Effector CD8-positive, alpha-beta T cell (primary cell): ENCODE measurements around the gene AXDND1.

Experiments
- DNase-seq: peaks from one replicate; lab custom pipeline; 2025; lab: John Stamatoyannopoulos, UW

The AXDND1 gene

DNA sequence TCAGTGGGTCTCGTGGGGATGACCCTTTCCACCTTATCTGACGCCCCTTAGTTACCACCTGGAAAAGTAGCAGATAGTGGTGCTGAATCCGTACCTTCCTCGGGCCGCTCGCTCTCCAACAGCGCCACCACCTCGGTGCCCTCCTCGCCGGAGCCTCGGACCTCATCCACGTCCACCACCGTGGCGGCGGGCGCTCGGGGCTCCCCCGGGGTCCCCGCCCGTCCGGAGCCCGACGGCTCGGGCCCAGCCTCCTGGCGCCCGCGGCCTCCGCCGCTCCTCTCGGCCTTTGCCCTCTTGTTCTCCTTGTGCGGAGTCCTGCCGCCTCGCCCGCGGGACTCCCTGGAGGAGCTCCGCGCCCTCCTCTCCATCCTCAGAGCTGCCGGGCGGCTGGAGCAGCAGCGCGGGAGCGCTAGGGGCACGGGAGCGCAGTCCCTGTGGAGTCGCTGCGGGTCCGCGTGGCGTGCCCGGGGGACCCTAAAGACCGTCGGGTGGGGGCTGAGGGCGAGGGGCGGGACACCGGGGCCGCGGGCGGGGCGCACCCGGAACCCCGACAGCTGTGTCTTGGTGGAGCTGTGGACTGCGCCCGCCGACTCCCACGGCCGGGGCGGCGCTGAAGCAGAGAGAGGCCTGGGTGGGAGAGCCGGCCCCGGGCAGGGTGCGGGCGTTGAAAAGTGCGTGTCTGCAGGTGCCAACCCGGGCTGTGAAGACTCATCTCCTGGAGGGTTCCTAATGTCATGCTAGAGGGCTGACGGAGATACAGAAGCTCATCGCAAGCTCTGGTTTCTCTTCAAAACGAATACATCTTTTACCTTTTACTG, 209.9 kb downstream of the AXDND1 start, which contains the start of gene NPHS2:
Gene NPHS2 (minus strand): TSS at position 452 of the 818 bp plus-strand sequence. CDS start 84 bp downstream, at position 368.
- DNase-seq = no peak

DNA sequence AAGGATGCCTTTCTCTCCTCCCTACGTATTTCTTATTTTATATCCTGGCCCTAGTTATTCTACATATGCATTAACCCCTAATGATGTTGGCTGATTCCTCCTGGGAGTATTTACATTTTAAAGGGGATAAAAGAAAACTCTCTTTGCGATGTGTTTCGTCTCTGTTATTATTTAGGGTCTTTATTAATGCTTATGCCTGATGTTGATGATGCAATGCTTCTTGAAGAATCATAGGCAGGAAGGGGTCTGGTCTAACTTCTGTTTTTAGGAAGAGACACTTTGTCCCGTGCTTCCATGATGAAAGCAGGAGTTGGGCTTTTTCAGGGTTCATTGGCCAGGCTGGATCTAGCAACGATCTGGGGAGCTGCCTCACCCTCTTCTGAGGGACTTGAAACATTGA, 210.7 kb downstream of the AXDND1 start:
- no peak for DNase-seq

DNA sequence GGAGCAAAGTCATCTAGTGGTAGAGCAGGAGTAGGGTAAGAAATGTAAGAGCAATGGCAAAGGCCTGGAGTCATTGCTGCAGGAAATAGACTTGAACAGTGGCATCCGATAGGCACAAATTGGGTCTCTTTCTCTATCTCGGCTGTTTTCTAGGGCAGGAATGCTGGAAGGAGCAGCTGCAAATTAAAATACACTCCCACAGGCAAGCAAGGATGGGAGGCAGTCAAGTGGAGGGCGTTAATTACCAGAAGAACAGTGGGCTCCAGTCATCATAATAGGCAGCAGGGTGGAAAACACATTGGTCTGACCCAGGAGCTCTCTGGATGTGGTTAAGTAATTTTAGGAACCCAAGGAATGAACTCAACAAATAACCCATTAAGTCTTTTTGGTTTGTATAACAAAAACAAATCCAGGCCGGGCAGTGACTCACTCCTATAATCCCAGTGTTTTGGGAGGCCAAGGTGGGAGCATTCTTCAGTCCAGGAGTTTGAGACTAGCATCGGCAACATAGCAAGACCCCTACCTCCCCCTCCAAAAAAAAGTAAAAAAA, 218.1 kb downstream of the AXDND1 start:
- DNase-seq = no peak

DNA sequence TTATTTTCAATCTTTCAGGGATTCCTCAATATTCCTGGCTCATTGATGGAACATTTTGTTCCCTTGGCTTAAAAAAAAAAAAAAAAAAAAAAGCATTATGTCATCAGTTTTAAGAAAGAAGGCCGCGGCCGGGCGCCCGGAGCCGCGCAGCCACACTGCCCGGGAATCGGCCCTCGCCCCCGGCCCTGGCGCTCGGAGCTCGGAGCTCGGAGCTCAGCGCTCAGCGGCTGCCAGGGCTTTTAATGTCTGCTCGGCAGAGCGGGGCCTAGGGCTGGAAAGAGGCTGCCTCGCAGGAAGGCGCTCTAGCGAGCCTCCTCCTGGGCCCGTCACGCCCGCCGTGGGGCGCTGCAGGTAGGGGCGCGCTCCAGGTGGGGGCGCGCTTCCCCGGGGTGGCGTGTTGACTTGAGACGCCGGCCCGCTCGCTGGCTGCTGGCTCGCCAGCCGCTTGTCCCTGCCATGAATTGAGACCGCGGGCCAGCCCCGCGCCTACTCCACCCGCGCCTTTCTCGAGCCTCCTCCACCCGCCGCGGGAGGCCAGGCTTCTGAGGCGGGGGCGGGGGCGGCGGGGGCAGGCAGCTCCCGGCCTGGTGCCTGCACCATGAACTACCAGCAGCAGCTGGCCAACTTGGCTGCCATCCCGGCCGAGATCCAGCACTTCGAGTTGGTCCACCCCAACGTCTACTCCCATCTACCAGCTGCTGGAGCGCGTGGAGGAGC, 220.5 kb downstream of the AXDND1 start:
- DNase-seq = no peak

DNA sequence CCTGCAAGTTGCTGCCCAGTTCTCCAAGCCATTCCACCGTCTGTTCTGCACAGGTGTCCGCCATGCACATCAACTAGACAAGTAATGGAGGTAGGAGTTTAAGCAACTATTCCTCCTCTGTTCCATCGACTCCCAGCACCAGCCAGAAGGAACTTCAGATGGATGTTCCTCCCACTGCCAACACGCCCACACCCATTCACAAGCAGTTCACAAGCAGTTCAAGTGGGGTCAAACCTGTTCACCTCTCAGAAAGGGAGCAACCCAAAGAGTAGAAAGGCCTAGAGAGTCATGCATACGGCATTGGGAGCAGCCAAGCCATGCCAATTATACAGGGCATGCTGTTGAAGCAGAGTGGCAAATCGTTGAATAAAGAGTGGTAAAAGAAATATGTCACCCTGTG, 221.6 kb downstream of the AXDND1 start:
- DNase-seq = no peak

DNA sequence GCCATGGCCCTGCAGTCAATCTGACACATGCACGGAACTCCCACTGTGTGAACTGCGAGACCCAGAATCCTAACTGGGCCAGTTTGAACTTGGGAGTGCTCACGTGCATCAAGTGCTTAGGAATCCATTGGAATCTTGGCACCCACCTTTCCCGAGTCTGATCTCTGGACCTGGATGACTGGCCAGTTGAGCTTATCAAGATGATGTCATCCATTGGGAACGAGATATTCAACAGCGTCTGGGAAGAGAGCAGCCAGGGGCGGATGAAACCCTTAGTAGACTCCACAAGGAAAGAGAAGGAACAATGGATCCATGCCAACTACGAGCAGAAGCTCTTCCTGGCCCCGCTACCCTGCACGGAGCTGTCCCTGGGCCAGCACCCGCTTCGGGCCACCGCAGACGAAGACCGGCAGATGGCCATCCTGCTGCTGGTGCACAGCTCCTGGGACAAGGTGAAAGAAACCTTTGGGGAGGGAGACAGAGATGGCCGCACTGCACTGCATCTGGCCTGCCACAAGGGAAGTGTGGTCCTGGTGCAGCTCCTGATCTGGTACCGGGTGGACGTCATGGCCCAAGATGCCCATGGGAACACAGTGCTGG, 222.8 kb downstream of the AXDND1 start:
- no peak for DNase-seq

DNA sequence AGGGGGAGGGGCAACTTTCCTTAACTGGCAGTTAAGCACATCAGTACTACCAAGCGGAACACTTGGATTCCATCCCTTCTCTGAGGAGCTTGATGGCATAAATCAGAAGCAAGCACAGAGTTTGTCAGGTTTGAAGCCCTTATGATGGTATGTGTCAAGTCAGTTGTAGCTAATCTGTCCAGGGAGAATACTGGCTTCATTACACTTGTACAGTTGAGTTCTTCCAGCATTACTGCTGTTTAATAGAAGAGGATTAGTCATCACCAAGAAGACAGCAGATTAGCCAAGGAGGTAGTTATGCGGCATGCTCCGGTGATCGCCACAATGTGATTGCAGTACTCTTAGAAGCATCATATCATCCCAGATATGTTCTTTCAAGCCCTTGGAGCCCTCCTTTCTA, 223.7 kb downstream of the AXDND1 start:
- DNase-seq = no peak

DNA sequence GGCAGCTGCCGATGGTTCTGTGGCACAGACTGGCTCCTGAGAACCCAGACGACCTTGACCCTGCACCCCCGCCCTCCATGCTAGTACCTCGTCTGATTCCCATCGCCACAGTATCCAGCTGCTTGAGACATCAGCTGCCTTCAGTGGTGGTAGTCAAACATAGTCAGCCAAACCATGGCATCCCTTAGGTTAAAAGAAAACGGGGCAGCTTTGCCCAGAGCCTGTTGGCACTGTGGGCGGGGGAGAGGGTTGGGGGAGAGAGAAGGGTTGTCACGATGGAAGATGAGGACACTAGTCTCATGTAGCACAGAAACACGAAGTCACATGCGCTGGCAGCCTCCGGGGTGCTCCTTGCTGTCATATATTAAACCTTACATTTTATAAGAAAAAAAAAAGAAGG, 224.9 kb downstream of the AXDND1 start:
- DNase-seq = no peak

DNA sequence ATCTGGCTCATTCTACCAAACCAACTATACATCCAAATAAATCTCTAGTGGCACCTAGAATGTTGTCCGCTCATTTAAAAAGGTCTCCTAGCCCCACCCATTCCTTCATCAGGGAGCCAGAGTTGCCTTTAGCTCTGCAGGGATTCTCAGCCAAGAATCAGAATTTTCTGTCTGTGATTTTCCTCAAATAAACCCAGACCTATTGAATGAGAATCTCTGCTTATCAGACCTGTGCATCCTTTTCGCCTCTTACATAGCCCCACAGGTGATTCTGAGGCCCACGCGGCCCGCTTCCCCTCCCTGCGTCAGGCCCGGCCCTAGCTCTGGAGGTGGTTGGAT, 225.5 kb downstream of the AXDND1 start:
- DNase-seq = no peak

DNA sequence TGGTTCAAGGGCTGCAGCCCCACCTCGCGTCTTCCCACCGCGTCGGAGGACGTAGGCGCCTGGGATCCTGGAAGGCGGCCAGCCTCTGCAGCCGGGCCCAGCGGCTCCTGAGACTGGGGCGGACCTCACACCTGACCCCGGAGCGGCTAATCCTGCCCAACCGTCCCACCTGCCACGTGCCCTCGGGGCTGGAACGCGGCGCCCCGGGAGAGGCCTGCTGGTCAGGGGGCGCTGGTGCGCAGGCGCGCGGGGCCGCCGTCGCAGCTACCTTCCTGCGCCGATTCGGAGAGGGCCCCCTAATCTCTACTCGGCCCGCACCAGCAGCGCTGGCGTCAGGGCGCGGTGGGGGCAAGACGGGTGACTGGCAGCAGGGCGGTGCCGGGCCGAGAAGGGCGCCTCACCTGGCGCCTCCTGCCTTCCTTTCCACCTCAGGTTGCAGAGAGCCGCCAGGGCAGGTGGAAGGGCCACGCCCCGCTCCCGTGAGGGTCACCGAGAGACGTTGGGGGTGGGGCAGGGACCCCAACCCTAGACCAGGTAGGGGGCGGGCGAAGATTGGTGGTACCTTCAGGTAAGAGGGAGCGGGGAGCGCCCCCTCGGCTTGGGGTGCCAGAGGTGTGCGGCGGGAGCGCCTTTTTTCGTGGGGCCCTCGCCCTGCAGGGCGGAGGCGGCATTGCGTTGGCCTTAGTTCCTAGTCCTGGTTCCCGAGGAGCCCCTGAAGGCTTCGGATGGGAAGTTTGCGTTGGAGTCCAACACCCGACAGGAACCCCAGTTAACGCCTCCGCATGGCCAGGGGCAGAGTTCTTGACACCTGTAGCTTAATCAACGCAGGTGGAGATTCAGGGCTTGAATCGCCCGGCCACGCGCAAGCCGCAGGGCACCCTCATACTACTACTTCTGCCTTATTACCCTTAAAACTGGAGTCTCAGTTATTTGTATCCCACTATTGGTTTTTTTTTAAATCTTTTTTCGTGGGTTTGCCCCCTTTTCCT, 226.1 kb downstream of the AXDND1 start, which contains the start of gene TDRD5:
Gene TDRD5 (plus strand): TSS at position 241 of the 989 bp plus-strand sequence. CDS start 784 bp downstream, outside the sequence.
- DNase-seq = no peak

DNA sequence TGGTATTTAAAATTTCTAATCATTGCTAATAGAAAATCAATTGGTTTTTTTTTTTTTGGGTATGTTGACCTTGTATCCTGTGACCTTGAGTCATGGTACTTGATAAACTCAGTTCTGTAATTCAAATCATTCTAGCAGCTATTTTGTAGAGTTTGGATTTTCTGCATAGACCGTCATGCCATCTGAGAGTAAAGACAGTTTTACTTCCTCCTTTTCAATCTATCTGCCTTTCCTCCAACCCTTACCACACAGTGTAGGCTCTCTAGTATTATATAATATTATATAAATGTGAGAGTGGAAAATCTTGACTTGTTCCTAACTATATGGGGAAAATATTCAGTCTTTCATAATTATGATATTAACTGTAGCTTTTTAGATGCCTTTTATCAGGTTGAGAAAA, 232.9 kb downstream of the AXDND1 start:
- DNase-seq = no peak

DNA sequence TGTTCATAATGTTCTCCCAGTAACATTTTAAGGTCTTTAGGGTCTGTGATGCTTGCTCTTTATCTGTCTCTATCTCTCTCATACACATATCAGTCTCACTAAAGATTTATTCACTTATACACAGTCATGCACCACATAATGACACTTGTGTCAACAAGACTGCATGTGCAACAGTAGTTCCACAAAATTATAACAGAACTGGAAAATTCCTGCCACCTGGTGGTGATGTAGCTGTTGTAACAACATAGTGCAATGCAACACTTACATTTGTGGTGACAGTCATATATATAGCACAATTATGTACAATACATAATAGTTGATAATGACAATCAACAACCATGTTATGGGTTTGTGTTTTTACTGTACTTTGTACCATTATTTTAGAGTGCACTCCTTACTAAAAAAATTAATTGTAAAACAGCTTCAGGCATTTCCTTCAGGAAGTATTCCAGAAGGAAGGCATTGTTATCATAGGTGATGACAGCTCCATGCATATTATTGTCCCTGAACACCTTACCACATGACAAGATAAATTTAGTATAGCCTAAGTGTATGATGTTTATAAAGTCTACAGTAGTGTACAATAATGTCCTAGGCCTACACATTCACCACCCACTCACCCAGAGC, 234.0 kb downstream of the AXDND1 start:
- DNase-seq = no peak

DNA sequence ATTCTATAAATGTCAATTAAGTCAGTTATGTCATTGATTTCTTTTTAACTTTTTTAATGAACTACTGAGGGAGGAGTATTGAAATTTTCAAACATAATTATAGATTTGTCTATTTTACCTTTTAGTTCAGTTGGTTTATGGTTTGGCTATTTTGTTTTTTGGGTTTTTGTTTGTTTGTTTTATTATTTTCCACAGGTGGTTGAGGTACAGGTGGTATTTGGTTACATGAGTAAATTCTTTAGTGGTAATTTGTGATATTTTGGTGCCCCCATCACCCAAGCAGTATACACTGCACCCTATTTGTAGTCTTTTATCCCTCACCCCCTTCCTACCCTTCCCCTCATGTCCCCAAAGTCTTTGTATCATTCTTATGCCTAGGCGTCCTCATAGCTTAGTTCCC, 235.3 kb downstream of the AXDND1 start:
- no peak for DNase-seq
